ENCODE results near the gene ARF1. TPM values are rescaled to one million over a fixed set of nuclear protein-coding genes. Genes with fewer than 3 reads are reported as not detected.
A peak's percentile ranks its signal among the peaks of the same experiment; 100 is the strongest.

Gene ARF1
- total RNA-seq, 1 donor from 2014 or later, result 288 TPM

DNA sequence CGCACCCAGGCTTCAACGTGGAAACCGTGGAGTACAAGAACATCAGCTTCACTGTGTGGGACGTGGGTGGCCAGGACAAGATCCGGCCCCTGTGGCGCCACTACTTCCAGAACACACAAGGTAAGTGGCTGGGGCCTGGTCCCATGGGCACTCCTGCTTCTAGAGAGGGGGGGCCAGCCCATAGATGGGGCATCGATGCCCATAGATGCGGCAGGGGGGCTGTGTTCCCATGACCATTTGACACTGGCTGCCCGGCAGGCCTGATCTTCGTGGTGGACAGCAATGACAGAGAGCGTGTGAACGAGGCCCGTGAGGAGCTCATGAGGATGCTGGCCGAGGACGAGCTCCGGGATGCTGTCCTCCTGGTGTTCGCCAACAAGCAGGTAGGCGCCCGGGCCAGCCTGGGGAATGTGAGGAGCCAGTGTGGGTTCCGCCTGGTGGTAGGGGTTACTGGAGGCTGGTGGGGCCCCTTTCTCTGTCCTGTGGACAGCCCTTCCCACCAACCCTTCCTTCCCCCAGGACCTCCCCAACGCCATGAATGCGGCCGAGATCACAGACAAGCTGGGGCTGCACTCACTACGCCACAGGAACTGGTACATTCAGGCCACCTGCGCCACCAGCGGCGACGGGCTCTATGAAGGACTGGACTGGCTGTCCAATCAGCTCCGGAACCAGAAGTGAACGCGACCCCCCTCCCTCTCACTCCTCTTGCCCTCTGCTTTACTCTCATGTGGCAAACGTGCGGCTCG is 15.0 kb downstream of the ARF1 start:
- H3K9me3 Mint-ChIP-seq, result no peaks in the 10 kb centered on the region
- H3K4me3 Mint-ChIP-seq, result no peak overlapping the region
- H3K27ac Mint-ChIP-seq, result no peak overlapping the region
- peaks cover 8% of the 10 kb centered on the region for H3K4me1 Mint-ChIP-seq (ENCODE audit: unreplicated experiment)
- H3K27me3 Mint-ChIP-seq, result no peaks in the 10 kb centered on the region
- TF ChIP-seq, protein P1, sequence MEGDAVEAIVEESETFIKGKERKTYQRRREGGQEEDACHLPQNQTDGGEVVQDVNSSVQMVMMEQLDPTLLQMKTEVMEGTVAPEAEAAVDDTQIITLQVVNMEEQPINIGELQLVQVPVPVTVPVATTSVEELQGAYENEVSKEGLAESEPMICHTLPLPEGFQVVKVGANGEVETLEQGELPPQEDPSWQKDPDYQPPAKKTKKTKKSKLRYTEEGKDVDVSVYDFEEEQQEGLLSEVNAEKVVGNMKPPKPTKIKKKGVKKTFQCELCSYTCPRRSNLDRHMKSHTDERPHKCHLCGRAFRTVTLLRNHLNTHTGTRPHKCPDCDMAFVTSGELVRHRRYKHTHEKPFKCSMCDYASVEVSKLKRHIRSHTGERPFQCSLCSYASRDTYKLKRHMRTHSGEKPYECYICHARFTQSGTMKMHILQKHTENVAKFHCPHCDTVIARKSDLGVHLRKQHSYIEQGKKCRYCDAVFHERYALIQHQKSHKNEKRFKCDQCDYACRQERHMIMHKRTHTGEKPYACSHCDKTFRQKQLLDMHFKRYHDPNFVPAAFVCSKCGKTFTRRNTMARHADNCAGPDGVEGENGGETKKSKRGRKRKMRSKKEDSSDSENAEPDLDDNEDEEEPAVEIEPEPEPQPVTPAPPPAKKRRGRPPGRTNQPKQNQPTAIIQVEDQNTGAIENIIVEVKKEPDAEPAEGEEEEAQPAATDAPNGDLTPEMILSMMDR (conservative IDR thresholded peaks at IDR 0.05), result no peak
- DNase-seq (ENCODE audit: extremely low spot score, unreplicated experiment), result no peak
- H3K36me3 Mint-ChIP-seq, result peaks cover 28% of the 10 kb centered on the region

DNA sequence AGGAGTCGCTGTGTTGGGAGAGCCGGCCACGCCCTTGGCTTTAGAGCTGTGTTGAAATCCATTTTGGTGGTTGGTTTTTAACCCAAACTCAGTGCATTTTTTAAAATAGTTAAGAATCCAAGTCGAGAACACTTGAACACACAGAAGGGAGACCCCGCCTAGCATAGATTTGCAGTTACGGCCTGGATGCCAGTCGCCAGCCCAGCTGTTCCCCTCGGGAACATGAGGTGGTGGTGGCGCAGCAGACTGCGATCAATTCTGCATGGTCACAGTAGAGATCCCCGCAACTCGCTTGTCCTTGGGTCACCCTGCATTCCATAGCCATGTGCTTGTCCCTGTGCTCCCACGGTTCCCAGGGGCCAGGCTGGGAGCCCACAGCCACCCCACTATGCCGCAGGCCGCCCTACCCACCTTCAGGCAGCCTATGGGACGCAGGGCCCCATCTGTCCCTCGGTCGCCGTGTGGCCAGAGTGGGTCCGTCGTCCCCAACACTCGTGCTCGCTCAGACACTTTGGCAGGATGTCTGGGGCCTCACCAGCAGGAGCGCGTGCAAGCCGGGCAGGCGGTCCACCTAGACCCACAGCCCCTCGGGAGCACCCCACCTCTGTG is 15.9 kb downstream of the ARF1 start:
- no peaks in the 10 kb centered on the region for H3K27me3 Mint-ChIP-seq
- TF ChIP-seq, protein P1 (conservative IDR thresholded peaks at IDR 0.05), result no peak
- H3K27ac Mint-ChIP-seq, result no peak overlapping the region
- no peaks in the 10 kb centered on the region for H3K9me3 Mint-ChIP-seq
- H3K36me3 Mint-ChIP-seq, result peaks cover 28% of the 10 kb centered on the region
- peaks cover 8% of the 10 kb centered on the region for H3K4me1 Mint-ChIP-seq (ENCODE audit: unreplicated experiment)
- H3K4me3 Mint-ChIP-seq, result no peak overlapping the region
- DNase-seq (ENCODE audit: extremely low spot score, unreplicated experiment), result no peak

DNA sequence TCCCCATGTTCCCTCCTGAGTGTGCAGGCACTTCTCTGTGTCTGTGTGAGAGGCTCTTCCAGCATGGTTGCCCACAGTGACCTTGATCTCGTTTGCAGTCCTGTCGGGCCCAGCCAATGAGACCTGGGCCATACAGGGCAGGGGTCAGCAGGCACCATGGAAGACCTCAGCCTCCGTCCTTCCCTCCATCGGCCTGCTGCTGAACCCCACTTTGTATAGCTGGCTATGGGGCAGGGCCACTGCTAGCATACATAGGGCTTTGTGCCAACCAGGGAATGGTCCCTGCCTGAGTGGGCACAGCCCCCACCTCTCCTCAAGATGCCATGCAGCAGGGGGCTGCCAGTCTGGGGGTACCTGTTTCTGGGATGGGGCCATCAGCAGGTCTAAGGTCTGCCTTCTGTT is 16.8 kb downstream of the ARF1 start:
- peaks cover 24% of the 10 kb centered on the region for H3K36me3 Mint-ChIP-seq
- peaks cover 10% of the 10 kb centered on the region for H3K4me1 Mint-ChIP-seq (ENCODE audit: unreplicated experiment)
- TF ChIP-seq, protein P1 (conservative IDR thresholded peaks at IDR 0.05), result no peak
- DNase-seq (ENCODE audit: extremely low spot score, unreplicated experiment), result no peak
- H3K27ac Mint-ChIP-seq, result peak overlapping the region; percentile 13
- H3K4me3 Mint-ChIP-seq, result no peak overlapping the region
- no peaks in the 10 kb centered on the region for H3K27me3 Mint-ChIP-seq
- H3K9me3 Mint-ChIP-seq, result no peaks in the 10 kb centered on the region

DNA sequence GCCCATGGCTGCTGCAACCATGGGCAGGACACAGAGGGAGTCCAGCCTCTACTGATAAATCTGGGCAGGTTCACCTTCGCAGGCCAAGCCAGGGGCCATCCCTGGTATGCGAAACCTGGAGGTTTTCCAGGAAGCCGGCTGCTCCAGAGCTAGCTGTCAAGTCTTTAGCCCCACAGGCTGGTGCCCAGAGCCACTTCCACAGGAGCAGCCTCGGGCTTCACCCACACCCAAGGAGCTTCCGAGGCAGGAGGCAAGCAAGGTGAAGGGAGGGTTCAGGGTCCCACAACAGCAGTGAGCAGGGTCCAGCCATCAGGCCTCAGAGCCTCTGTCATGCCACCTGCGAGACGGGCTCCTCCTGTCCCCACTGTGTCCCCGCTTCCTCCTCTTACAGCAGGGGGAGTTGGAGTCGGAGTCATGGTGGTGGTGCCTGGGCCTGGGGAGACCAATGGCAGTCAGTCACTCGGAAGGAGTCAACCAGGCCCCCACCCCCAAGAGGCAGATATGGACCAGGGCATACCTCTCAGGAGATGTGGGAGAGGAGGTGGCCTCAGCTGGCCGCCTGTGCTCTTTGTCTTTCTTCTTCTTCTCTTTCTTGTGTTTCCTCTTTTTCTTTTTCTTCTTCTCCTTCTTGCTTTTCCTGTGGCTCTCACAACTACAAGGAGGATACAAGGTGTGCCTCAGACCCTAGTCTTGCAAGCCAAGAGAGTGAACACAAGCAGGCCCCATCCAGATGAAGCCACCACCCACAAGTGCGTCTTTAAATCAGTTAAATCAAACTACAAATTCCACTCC is 18.5 kb downstream of the ARF1 start:
- TF ChIP-seq, protein P1 (conservative IDR thresholded peaks at IDR 0.05), result no peak
- Mint-ChIP-seq H3K4me1 (ENCODE audit: unreplicated experiment) (peaks cover 14% of the 10 kb centered on the region), H3K36me3 (peaks cover 9% of the 10 kb centered on the region), H3K4me3 (peak overlapping the region; percentile 78), H3K27me3 (no peaks in the 10 kb centered on the region), H3K9me3 (no peaks in the 10 kb centered on the region), H3K27ac (peak overlapping the region; percentile 70)
- no peak for DNase-seq (ENCODE audit: extremely low spot score, unreplicated experiment)

DNA sequence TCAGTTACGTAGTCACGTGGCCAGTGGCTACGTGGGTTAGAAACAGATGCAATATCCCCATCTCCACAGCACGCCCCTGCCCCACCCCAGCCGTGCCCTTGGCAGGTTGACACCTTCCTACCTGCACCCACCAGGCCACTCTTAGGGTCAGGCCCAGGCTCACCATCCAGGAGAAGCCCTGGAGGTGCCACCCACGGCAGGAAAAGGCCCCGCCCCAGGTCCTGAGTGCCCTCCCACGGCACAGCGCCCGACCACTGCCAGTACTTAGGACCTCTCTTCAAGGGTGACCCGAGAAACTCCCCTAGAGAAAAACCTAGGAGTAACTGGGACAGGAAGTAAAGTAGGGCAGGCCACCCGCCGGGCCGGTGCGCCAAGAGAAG is 19.1 kb downstream of the ARF1 start:
- TF ChIP-seq, protein P1 (conservative IDR thresholded peaks at IDR 0.05), result no peak
- Mint-ChIP-seq H3K9me3 (no peaks in the 10 kb centered on the region), H3K27ac (peak overlapping the region; percentile 70), H3K27me3 (no peaks in the 10 kb centered on the region), H3K4me1 (ENCODE audit: unreplicated experiment) (peaks cover 14% of the 10 kb centered on the region), H3K36me3 (peaks cover 9% of the 10 kb centered on the region), H3K4me3 (peak overlapping the region; percentile 78)
- DNase-seq (ENCODE audit: extremely low spot score, unreplicated experiment), result no peak
